MM.1S (cell line): Measurements from ENCODE around the gene OR7C1.

Experiments
- DNase-seq: peaks from one replicate; pipeline ENCODE4 v3.0.0-alpha.2; 2015
- H2AFZ ChIP-seq: fragments of 300-600 bp; sonication (generic); 2 replicates; pipeline ENCODE4 v1.6.0; 2016; ENCODE audit warnings: antibody characterized with exemption, low read length
- H3F3A ChIP-seq: fragments of 300-600 bp; sonication (generic); 2 replicates; pipeline ENCODE4 v1.6.1; 2016; ENCODE audit warnings: mild to moderate bottlenecking, antibody characterized with exemption, low read length, moderate library complexity, mixed read lengths; ENCODE audit not compliant: insufficient read depth
- H3K27ac ChIP-seq: fragments of 300-600 bp; sonication (generic); 2 replicates; pipeline ENCODE4 v1.5.1; 2016; ENCODE audit warnings: mild to moderate bottlenecking, low read length
- H3K27me3 ChIP-seq: fragments of 300-600 bp; sonication (generic); replicated peaks from 2 replicates; pipeline ENCODE4 v1.6.0; 2016; ENCODE audit warnings: low read length; ENCODE audit not compliant: insufficient read depth
- H3K36me3 ChIP-seq: fragments of 300-600 bp; sonication (generic); replicated peaks from 2 replicates; pipeline ENCODE4 v1.6.1; 2016; ENCODE audit warnings: mild to moderate bottlenecking, low read length, mixed read lengths; ENCODE audit not compliant: insufficient read depth
- H3K4me1 ChIP-seq: fragments of 300-600 bp; sonication (generic); 2 replicates; pipeline ENCODE4 v1.6.1; 2016; ENCODE audit warnings: low read length, mixed read lengths
- H3K4me2 ChIP-seq: fragments of 300-600 bp; sonication (generic); 2 replicates; pipeline ENCODE4 v1.6.0; 2016; ENCODE audit warnings: low read depth, low read length
- H3K4me3 ChIP-seq: fragments of 300-600 bp; sonication (generic); 2 replicates; pipeline ENCODE4 v1.5.1; 2016; ENCODE audit warnings: low read length, mixed read lengths
- H3K79me2 ChIP-seq: fragments of 300-600 bp; sonication (generic); 2 replicates; pipeline ENCODE4 v1.6.1; 2016; ENCODE audit warnings: mixed run types, low read length, mixed read lengths
- H3K9ac ChIP-seq: fragments of 300-600 bp; sonication (generic); 2 replicates; pipeline ENCODE4 v1.6.1; 2016; ENCODE audit warnings: low read length, mixed read lengths
- H3K9me2 ChIP-seq: fragments of 300-600 bp; sonication (generic); replicated peaks from 2 replicates; pipeline ENCODE4 v1.6.1; 2016; ENCODE audit warnings: mild to moderate bottlenecking, low read length, mixed read lengths; ENCODE audit not compliant: insufficient read depth
- H3K9me3 ChIP-seq: fragments of 300-600 bp; sonication (generic); replicated peaks from 2 replicates; pipeline ENCODE4 v1.6.1; 2016; ENCODE audit warnings: mild to moderate bottlenecking, low read length, mixed read lengths; ENCODE audit not compliant: insufficient read depth
- H4K20me1 ChIP-seq: fragments of 300-600 bp; sonication (generic); 2 replicates; pipeline ENCODE4 v1.6.1; 2016; ENCODE audit warnings: mild to moderate bottlenecking, low read length, moderate library complexity, mixed read lengths; ENCODE audit not compliant: insufficient read depth
- CTCF ChIP-seq: fragments of 300-600 bp; sonication (generic); IDR thresholded peaks from 2 replicates; pipeline ENCODE4 v1.5.1; 2016; ENCODE audit warnings: antibody characterized with exemption, low read length, mixed read lengths
- EZH2 ChIP-seq: fragments of 300-600 bp; sonication (generic); optimal IDR thresholded peaks from 2 replicates; pipeline ENCODE3; 2017; ENCODE audit warnings: low read depth, mild to moderate bottlenecking, antibody characterized with exemption, low read length, mixed read lengths
- EZH2phosphoT487 ChIP-seq: fragments of 300-600 bp; sonication (generic); IDR thresholded peaks from 2 replicates; pipeline ENCODE4 v1.6.1; 2018; ENCODE audit warnings: antibody characterized with exemption, low read length

OR7C1 gene

GRCh38 chr19:14814982-14815652 lies 19.9 kb downstream of the OR7C1 start:
- Histone ChIP-seq H3K27ac (no peak overlapping the region), H3F3A (no peaks in the 10 kb centered on the region), H3K9me2 (no peaks in the 10 kb centered on the region), H3K4me1 (no peaks in the 10 kb centered on the region), H3K79me2 (no peaks in the 10 kb centered on the region), H3K36me3 (no peaks in the 10 kb centered on the region), H4K20me1 (no peaks in the 10 kb centered on the region), H3K4me3 (no peak overlapping the region), H3K9me3 (no peaks in the 10 kb centered on the region), H2AFZ (no peak overlapping the region), H3K27me3 (peaks cover 87% of the 10 kb centered on the region), H3K4me2 (no peak overlapping the region), H3K9ac (no peak overlapping the region)
- DNase-seq = no peak
- TF ChIP-seq EZH2phosphoT487 = no peak

GRCh38 chr19:14809272-14810057 lies 25.5 kb downstream of the OR7C1 start:
- no peak overlapping the region for H3K4me2 ChIP-seq
- H3K4me3 ChIP-seq = no peak overlapping the region
- no peak overlapping the region for H2AFZ ChIP-seq
- no peaks in the 10 kb centered on the region for H3K36me3 ChIP-seq
- no peaks in the 10 kb centered on the region for H3K79me2 ChIP-seq
- no peaks in the 10 kb centered on the region for H3K9me3 ChIP-seq
- TF ChIP-seq EZH2phosphoT487 = no peak
- no peak for TF ChIP-seq EZH2
- no peak for TF ChIP-seq CTCF
- H3K9ac ChIP-seq = no peak overlapping the region
- H3K27ac ChIP-seq = no peak overlapping the region
- H3F3A ChIP-seq = no peaks in the 10 kb centered on the region
- peaks cover 77% of the 10 kb centered on the region for H3K27me3 ChIP-seq
- no peaks in the 10 kb centered on the region for H3K9me2 ChIP-seq
- DNase-seq = no peak
- H3K4me1 ChIP-seq = no peaks in the 10 kb centered on the region
- H4K20me1 ChIP-seq = no peaks in the 10 kb centered on the region

- Histone ChIP-seq H4K20me1 (no peaks in the 10 kb centered on the region), H3K4me3 (no peak overlapping the region), H3K9ac (no peak overlapping the region), H3K4me1 (no peaks in the 10 kb centered on the region), H3K4me2 (no peak overlapping the region), H3F3A (no peaks in the 10 kb centered on the region), H3K9me3 (no peaks in the 10 kb centered on the region), H3K79me2 (no peaks in the 10 kb centered on the region), H2AFZ (no peak overlapping the region), H3K36me3 (no peaks in the 10 kb centered on the region), H3K27ac (no peak overlapping the region), H3K9me2 (no peaks in the 10 kb centered on the region), H3K27me3 (peaks cover 70% of the 10 kb centered on the region)
- no peak for DNase-seq
- TF ChIP-seq EZH2 (no peak), CTCF (no peak), EZH2phosphoT487 (no peak)
Observed at GRCh38 chr19:14804765-14805164, 30.2 kb downstream of the OR7C1 start.

GRCh38 chr19:14798760-14799159 lies 36.2 kb downstream of the OR7C1 start:
- peaks cover 81% of the 10 kb centered on the region for H3K27me3 ChIP-seq
- TF ChIP-seq EZH2 = no peak
- H3K36me3 ChIP-seq = no peaks in the 10 kb centered on the region
- no peak overlapping the region for H3K4me2 ChIP-seq
- DNase-seq = no peak
- no peak overlapping the region for H3K9ac ChIP-seq
- no peaks in the 10 kb centered on the region for H4K20me1 ChIP-seq
- H3K9me2 ChIP-seq = no peaks in the 10 kb centered on the region
- no peaks in the 10 kb centered on the region for H3K79me2 ChIP-seq
- H3K9me3 ChIP-seq = no peaks in the 10 kb centered on the region
- no peaks in the 10 kb centered on the region for H3K4me1 ChIP-seq
- H3K27ac ChIP-seq = no peak overlapping the region
- no peak overlapping the region for H3K4me3 ChIP-seq
- no peak overlapping the region for H2AFZ ChIP-seq
- no peaks in the 10 kb centered on the region for H3F3A ChIP-seq
